ENCODE results near the gene TICAM1.
"Not testable (repeated sequence)": the region's sequence is repeated elsewhere in the genome, so short reads cannot be mapped to it uniquely, and the experiment has no call there.

TICAM1 gene

GRCh38 chr19:4844348-4845179 lies 13.1 kb upstream of the TICAM1 start:
- DNase-seq (ENCODE audit: low read depth in 3 of 3): no peak

DNA sequence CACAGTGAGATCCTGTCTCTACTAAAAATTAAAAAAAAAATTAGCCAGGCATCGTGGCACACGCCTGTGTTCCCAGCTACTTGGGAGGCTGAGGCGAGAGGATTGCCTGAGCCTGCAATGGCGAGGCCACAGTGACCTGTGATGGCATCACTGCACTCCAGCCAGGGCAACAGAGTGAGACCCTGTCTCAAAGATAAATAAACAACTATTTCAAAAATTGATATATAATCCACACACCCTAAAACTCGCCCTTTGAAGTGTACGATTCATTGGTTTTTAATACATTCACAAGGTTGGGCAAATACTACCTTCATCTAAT lies 12.1 kb upstream of the TICAM1 start:
- DNase-seq (ENCODE audit: low read depth in 3 of 3): no peak

GRCh38 chr19:4839192-4839591 lies 7.7 kb upstream of the TICAM1 start:
- DNase-seq (ENCODE audit: low read depth in 3 of 3): no peak

- DNase-seq (ENCODE audit: low read depth in 3 of 3): no peak
These were observed 1.3 kb upstream of the TICAM1 start for GRCh38 chr19:4832776-4833175.

GRCh38 chr19:4831979-4832340 lies 448 bp upstream of the TICAM1 start:
- DNase-seq (ENCODE audit: low read depth in 3 of 3): not testable (repeated sequence)

DNA sequence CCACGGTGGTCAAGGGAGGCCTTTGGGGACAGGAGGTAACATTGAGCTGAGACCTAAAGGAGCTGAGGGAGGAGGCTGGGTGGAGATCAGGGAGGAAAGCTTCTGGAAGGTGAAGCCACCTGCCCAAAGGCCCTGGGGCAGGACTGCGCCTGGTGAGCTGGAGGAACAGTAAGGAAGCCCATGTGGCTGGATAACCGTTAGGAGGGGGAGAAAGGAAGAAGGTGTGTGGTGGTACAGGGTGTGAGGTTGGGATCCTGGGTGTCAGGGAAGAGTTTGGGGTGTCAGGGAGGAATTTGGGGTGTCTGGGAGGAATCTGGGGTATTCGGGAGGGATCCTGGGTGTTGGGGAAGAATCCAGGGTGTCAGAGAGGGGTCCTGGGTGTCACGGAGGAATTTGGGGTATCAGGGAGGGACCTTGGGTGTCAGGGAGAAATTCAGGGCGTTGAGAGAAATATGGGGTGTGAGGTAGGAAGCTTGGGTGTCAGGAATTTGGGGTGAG lies 695 bp downstream of the TICAM1 start:
- no peak for DNase-seq (ENCODE audit: low read depth in 3 of 3)

GRCh38 chr19:4830332-4830731 lies 1.2 kb downstream of the TICAM1 start:
- DNase-seq (ENCODE audit: low read depth in 3 of 3): no peak

GRCh38 chr19:4829001-4829712 lies 2.4 kb downstream of the TICAM1 start:
- no peak for DNase-seq (ENCODE audit: low read depth in 3 of 3)

DNA sequence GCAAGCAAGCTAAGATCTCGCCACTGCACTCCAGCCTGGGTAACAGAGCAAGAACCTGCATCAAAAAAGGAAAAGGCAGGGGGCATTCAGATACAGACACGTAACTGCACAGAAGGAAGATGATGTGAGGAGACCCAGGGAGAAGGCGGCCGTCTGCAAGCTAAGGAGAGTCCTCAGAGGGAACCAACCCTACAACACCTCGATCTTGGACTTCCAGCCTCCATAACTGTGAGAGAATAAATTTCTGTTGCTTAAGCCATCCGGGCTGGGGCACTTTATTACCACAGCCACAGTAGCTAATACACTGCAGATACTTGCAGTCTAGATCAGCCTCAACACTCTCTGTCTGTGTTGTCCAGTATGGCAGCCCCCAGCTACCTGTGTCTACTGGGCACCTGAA lies 7.9 kb downstream of the TICAM1 start:
- no peak for DNase-seq (ENCODE audit: low read depth in 3 of 3)

GRCh38 chr19:4822354-4822753 lies 9.2 kb downstream of the TICAM1 start:
- not testable (repeated sequence) for DNase-seq (ENCODE audit: low read depth in 3 of 3)

- DNase-seq (ENCODE audit: low read depth in 3 of 3): no peak
These were observed 10.2 kb downstream of the TICAM1 start for GRCh38 chr19:4821265-4821664.

DNA sequence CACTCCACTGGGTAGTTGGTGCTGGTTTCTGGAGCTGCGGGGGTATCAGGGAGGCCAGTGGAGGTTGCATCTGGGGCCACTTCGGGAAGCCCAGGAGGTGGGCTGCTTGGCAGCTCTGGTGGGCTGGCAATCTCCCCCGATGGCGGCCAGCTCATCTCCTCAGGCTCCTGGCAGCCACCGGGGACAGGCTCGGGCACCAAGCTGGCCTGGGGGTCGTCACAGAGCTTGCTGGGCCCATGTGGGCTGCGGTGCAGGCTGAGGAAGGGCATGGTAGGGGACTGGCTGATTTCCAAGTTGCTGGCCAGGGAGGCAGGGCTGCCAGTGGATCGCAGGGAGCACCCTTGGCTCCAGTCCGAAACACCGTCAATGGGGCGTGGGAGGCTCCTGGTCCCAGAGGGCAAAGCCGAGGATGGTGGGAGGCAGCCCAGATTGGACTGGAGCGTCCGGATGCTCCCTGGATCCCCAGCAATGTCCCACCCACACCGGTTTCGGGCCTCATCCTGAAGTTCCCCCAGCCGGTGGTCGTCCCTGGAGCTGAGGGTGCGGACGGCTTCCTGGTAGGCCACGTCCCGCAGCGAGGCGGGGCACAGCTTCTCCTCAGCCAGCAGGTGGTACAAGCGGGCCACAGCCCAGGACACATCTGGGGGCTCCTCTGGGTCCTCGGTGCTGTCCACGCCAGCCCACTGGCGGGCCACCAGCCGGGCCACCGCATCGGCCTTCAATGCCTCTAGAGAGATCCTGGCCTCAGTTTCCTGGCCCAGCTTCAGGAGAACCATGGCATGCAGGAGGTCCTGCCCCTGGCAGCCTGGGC lies 13.8 kb downstream of the TICAM1 start:
- DNase-seq (ENCODE audit: low read depth in 3 of 3): no peak

GRCh38 chr19:4816950-4817278 lies 14.6 kb downstream of the TICAM1 start:
- DNase-seq (ENCODE audit: low read depth in 3 of 3): no peak

- no peak for DNase-seq (ENCODE audit: low read depth in 3 of 3)
These were observed 15.1 kb downstream of the TICAM1 start for GRCh38 chr19:4816202-4816949.

GRCh38 chr19:4815426-4816201 lies 15.9 kb downstream of the TICAM1 start:
- DNase-seq (ENCODE audit: low read depth in 3 of 3): peak; percentile 62 to 77 (median 67)

DNA sequence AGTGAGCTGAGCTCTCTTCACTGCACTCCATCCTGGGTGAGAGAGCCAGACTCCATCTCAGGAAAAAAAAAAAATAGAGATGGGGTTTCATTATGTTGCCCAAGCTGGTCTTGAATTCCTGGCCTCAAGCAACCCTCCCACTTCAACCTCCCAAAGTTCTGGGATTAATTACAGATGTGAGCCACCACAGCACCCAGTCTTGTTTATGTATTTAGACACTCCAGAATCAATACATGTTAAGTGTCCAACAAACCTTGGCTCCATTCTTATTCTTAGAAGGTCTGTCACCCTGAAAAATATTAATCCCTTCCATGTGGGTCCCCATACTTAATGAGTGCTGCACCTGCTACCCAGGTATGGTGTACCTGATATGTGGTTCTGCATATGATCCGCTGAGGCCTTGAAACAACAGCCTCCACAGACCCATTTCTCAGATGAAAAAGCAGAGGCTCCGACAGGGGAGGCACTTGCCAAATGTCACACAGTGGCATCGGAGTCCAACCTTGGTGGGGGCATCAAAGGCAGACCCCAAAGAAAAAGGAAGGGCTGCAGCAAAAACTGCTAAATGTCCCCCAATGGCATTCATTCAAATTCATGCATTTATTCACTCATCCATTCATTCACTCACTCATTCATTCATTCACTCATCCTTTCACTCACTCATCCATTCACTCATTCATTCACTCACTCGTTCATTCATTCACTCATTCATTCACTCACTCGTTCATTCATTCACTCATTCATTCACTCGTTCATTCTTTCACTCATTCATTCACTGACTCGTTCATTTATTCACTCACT lies 16.7 kb downstream of the TICAM1 start:
- no peak for DNase-seq (ENCODE audit: low read depth in 3 of 3)

- peak; percentile 77 to 90 (median 87) for DNase-seq (ENCODE audit: low read depth in 3 of 3)
These were observed 20.0 kb downstream of the TICAM1 start for GRCh38 chr19:4811328-4812131.

DNA sequence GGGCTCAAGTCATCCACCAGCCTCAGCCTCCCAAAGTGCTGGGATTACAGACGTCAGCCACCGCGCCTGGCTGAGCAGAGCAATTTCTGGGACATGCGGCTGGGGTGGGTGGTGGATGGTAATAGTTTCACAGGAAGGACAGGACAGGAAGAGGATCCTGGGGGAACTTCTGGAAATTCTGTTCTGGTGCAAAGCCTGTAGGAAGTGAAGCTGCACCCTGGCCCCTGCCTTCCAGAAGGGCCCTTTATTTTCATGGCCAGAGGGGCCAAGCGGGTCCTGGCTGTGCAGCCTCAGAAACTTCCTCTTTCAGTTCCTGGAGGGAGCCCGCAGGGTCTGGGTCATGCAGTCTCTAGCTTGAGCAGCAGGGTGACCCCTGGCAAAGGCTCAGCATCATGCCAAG lies 24.3 kb downstream of the TICAM1 start:
- no peak for DNase-seq (ENCODE audit: low read depth in 3 of 3)

GRCh38 chr19:4806384-4806783 lies 25.1 kb downstream of the TICAM1 start:
- no peak for DNase-seq (ENCODE audit: low read depth in 3 of 3)
